T-helper 17 cell (primary cell): ENCODE data around the gene TIMM17A. TPM values are rescaled to one million over a fixed set of nuclear protein-coding genes. Genes with fewer than 3 reads are reported as not detected.
"Not testable (repeated sequence)": the region's sequence is repeated elsewhere in the genome, so short reads cannot be mapped to it uniquely, and the experiment has no call there.

ENCODE experiments used
- ATAC-seq: fragments of 150-1000 bp; cut with Tn5 transposase; 2 replicates; pipeline ENCODE4 v1.10.0; 2021; ENCODE audit warnings: mild to moderate bottlenecking, moderate library complexity
- DNase-seq, 3 donors: peaks; one replicate each; pipeline versions ENCODE4 v3.0.0 to v3.0.0-alpha.2; 2020 to 2021
- H3K9me3 ChIP-seq: one replicate; pipeline ENCODE4 v1.7.0; 2013; ENCODE audit warnings: low read length, mild to moderate bottlenecking; ENCODE audit not compliant: control insufficient read depth, poor library complexity, severe bottlenecking
- H3K27ac Mint-ChIP-seq: one replicate; pipeline ENCODE4 v1.8.0; 2022; ENCODE audit warnings: mild to moderate bottlenecking, moderate library complexity, mixed read lengths
- H3K27me3 Mint-ChIP-seq: one replicate; pipeline ENCODE4 v1.8.0; 2022; ENCODE audit warnings: mixed read lengths
- H3K36me3 Mint-ChIP-seq: one replicate; pipeline ENCODE4 v1.8.0; 2022; ENCODE audit warnings: low read depth, mixed read lengths
- H3K4me1 Mint-ChIP-seq: one replicate; pipeline ENCODE4 v1.8.0; 2022; ENCODE audit warnings: mild to moderate bottlenecking, mixed read lengths
- H3K4me3 Mint-ChIP-seq: one replicate; pipeline ENCODE4 v1.8.0; 2022; ENCODE audit warnings: mild to moderate bottlenecking, moderate library complexity, mixed read lengths
- total RNA-seq, 4 donors: library from RNA in 2 of 4; stranded (reverse) in 2 of 4; gene quantifications; one replicate each; pipeline ENCODE4 v1.2.3 and lab custom pipeline; 2022 to 2026

TIMM17A gene
- total RNA-seq, 2 donors from 2014 or later = 36.8 to 48.4 TPM

DNA sequence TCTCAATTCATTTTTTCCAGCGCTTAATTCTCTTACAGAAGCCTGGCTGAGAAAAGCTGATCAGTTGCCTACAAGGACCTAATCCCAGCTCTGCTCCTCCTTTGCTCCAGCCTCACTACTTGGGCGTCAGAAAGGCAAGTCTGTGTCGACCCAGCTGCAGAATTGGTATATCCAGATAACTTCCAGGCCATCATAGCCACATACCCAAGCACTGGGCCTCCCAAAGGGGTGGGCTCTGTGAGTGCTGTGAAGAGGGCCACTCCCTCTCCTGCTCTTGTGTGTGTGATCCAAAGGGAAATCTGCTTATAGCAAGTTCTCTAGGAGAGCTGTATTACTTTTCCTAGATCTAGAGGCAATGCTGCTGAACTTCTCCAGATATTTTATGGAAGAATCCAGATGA is 27.0 kb upstream of the TIMM17A start:
- Mint-ChIP-seq H3K27me3 (peaks cover 6% of the 10 kb centered on the region), H3K4me3 (no peak overlapping the region), H3K4me1 (no peaks in the 10 kb centered on the region), H3K27ac (no peak overlapping the region), H3K36me3 (no peaks in the 10 kb centered on the region)
- no peaks in the 10 kb centered on the region for H3K9me3 ChIP-seq
- DNase-seq = no peak
- no peak for ATAC-seq

DNA sequence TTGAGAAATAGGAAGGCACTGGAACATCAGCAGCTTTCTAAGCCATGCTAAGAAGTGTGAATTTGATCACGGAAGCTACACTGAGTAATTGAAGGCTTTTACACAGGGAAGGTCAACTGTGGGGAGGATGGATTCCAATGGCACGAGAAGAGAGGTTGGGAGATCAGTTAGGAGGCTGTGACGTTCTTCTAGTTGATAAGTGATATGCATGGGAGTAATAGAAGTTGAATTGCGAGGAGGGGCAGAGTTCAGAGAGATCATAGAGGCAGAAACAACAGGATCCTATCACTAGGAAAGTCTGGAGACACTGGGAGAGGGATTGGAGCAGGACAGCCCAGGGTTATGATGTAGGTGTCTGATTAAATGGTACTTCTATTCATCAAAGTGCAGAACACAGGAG is 25.2 kb upstream of the TIMM17A start:
- H3K4me3 Mint-ChIP-seq = no peak overlapping the region
- H3K36me3 Mint-ChIP-seq = no peaks in the 10 kb centered on the region
- H3K9me3 ChIP-seq = no peaks in the 10 kb centered on the region
- no peak overlapping the region for H3K27ac Mint-ChIP-seq
- peaks cover 17% of the 10 kb centered on the region for H3K27me3 Mint-ChIP-seq
- DNase-seq (no peak), ATAC-seq (no peak)
- H3K4me1 Mint-ChIP-seq = no peaks in the 10 kb centered on the region

DNA sequence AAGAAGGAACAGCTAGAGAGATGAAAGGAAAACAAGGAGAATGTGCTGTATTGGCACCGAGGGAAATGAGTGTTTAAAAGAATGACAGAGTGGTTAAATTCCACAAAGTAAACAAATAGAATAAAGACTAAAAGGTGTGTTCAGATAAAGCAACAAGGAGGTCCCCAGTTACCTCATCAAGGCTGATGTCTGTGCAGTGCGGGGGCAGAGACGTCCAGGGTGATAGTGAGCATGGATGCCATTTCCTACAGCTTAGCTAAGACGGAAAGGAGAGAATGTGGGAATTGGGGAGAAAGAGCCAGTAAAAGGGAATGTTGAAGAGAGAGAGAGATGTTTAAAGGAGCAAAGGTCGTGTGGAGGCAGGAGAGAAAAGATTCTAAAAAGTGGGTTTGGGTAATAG is 24.5 kb upstream of the TIMM17A start:
- no peaks in the 10 kb centered on the region for H3K9me3 ChIP-seq
- no peak for DNase-seq
- Mint-ChIP-seq H3K36me3 (no peaks in the 10 kb centered on the region), H3K4me1 (no peaks in the 10 kb centered on the region), H3K4me3 (no peak overlapping the region), H3K27me3 (peaks cover 18% of the 10 kb centered on the region), H3K27ac (no peak overlapping the region)
- no peak for ATAC-seq

DNA sequence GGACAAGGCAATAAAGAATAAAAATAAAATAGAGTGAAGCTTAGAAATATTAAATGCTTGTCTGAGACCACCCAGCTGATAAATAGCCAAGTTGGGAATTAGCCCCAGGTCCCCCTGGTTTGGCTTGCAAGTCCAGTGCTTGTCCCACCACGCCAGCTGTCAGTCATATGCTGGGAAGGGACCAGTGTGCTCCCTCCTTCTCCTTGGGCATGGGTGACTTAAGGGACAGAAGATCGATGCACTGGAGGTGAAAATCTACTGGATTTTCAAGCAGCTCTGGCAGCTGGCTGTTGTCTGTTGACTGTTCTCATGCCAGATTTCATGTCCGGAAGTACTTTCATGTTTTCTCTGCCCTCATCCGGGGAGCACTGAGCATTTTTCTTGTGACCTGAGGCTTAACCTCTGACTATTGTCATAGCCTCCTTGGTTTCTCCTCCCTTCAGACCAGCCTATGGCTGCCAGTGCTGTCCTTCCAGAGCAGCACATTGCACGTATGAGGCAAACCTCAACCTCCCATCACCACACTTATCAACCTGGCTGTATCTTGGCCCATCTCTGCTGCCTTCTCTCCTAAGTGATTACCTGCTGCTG is 21.4 kb upstream of the TIMM17A start:
- no peak for ATAC-seq

DNA sequence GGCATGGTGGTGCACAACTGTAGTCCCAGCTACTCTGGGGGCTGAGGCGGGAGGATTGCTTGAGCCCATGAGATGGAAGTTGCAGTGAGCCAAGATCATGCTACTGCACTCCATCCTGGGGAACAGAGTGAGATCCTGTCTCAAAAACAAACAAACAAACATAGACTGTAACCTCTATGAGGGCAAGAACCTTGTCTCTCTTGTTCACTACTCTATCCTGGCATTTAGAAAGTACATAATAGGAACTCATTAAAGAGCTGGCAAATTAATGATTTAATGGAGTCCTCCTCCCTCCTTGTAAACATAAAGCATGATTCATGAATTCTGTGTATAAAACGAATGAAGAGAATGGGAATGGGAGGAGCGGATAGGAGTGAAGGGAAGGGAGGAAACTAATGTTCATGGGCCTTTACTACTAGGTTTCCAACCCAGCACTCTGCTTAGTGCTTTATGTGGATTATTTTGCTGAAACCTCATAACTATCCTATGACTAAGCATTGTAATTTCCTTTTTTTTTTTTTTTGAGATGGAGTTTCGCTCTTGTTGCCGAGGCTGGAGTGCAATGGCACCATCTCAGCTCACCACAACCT is 17.6 kb upstream of the TIMM17A start:
- Mint-ChIP-seq H3K4me3 (no peak overlapping the region), H3K27ac (no peak overlapping the region), H3K27me3 (peaks cover 32% of the 10 kb centered on the region), H3K4me1 (no peaks in the 10 kb centered on the region), H3K36me3 (no peaks in the 10 kb centered on the region)
- no peak for DNase-seq
- ATAC-seq = no peak
- H3K9me3 ChIP-seq = no peaks in the 10 kb centered on the region

More for the DNA sequence above, 21.4 kb upstream of the TIMM17A start:
- no peak for DNase-seq
- H3K27ac Mint-ChIP-seq = no peak overlapping the region
- no peak overlapping the region for H3K4me3 Mint-ChIP-seq
- H3K9me3 ChIP-seq = no peaks in the 10 kb centered on the region
- H3K27me3 Mint-ChIP-seq = peaks cover 22% of the 10 kb centered on the region
- H3K4me1 Mint-ChIP-seq = no peaks in the 10 kb centered on the region
- no peaks in the 10 kb centered on the region for H3K36me3 Mint-ChIP-seq

DNA sequence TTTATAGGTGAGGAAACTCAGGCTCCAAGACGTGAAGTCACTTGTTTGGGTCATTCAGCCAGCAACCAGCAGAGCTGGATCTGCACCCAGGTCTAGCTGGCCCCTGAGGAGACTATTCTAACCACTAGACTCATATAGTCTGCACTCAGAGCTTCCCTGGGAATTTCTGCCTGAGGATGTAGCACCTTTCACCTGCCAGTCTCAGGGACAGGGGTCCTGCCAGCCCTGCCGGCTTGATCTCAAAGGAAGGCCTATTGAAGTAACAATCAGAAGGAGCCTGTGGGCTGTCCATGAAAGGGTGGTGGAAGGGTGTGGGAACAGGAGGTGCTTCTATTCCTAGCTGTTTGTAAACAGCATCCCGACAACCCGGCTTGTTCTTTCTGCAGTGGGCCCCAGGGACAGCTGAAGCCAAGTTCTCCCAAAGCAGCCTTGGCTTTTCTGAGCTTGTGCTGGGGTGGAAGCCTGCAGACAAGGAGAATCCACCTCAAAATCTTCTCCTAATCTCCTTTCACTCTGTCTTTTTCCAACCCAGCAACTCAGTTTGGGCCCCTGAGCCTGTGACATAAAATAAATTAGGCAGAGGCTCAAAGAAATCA is 16.8 kb upstream of the TIMM17A start:
- Mint-ChIP-seq H3K27ac (no peak overlapping the region), H3K27me3 (peaks cover 40% of the 10 kb centered on the region), H3K4me3 (no peak overlapping the region), H3K36me3 (no peaks in the 10 kb centered on the region), H3K4me1 (no peaks in the 10 kb centered on the region)
- H3K9me3 ChIP-seq = no peaks in the 10 kb centered on the region
- ATAC-seq (no peak), DNase-seq (no peak)

DNA sequence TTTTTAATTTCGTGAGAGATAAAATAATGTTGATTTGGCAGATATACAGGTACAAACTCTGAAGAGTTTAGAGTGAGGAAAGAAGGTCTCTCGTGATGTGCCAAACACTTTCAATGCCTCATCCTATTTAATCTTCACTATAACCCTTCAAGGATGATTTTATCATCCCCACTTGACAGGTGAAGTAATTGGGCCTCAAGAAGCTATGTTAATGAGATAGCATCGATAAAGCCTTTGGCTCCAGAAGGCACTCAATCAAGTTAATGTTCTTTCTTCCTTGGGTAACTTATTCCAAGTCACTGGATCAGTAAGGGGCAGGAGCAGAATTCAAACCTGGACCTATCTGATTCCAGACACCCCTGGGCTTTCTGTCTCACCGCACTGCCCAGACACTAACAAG is 16.2 kb upstream of the TIMM17A start:
- no peak for DNase-seq
- ATAC-seq = no peak
- peaks cover 44% of the 10 kb centered on the region for H3K27me3 Mint-ChIP-seq
- H3K4me1 Mint-ChIP-seq = no peaks in the 10 kb centered on the region
- H3K27ac Mint-ChIP-seq = no peak overlapping the region
- H3K36me3 Mint-ChIP-seq = no peaks in the 10 kb centered on the region
- H3K4me3 Mint-ChIP-seq = no peak overlapping the region
- no peaks in the 10 kb centered on the region for H3K9me3 ChIP-seq

DNA sequence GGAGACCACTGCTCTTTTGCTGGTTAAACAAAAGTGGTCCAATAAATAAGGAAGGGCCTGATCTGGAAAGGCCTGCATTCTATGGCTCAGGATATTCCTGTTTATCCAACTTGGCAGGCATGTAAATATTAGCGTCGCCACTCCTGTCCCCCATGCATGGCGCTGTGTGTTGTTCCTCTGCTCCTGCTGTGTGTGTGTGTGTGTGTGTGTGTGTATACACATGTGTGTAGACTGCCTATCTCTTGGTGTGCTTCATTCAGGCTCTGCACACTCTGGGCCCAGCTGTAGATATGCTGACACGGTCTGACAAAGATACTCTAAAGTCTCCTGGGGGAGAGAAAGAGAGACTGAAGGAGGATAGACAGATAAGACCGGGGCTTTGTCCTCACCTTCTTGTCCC is 15.7 kb upstream of the TIMM17A start:
- Mint-ChIP-seq H3K27ac (no peak overlapping the region), H3K27me3 (peaks cover 43% of the 10 kb centered on the region), H3K36me3 (no peaks in the 10 kb centered on the region), H3K4me1 (no peaks in the 10 kb centered on the region), H3K4me3 (no peak overlapping the region)
- H3K9me3 ChIP-seq = no peaks in the 10 kb centered on the region
- DNase-seq = no peak
- ATAC-seq = no peak

DNA sequence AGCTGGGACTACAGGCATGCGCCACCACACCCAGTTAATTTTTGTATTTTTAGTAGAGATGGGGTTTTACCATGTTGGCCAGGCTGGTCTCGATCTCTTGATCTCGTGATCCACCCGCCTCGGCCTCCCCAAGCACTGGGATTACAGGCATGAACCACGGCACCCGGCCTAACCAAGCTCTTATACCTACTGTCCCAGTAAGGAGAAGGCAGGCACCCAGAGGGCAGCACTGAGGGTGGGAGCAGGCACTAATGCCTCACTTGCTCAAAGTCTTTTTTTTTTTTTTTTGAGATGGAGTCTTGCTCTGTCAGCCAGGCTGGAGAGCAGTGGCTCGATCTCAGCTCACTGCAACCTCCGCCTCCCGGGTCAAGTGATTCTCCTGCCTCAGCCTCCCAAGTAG is 15.0 kb upstream of the TIMM17A start:
- H3K4me1 Mint-ChIP-seq, H3K9me3 ChIP-seq, H3K27ac Mint-ChIP-seq, H3K36me3 Mint-ChIP-seq, H3K4me3 Mint-ChIP-seq, ATAC-seq, DNase-seq: not testable (repeated sequence)
- H3K27me3 Mint-ChIP-seq = peaks cover 45% of the 10 kb centered on the region

DNA sequence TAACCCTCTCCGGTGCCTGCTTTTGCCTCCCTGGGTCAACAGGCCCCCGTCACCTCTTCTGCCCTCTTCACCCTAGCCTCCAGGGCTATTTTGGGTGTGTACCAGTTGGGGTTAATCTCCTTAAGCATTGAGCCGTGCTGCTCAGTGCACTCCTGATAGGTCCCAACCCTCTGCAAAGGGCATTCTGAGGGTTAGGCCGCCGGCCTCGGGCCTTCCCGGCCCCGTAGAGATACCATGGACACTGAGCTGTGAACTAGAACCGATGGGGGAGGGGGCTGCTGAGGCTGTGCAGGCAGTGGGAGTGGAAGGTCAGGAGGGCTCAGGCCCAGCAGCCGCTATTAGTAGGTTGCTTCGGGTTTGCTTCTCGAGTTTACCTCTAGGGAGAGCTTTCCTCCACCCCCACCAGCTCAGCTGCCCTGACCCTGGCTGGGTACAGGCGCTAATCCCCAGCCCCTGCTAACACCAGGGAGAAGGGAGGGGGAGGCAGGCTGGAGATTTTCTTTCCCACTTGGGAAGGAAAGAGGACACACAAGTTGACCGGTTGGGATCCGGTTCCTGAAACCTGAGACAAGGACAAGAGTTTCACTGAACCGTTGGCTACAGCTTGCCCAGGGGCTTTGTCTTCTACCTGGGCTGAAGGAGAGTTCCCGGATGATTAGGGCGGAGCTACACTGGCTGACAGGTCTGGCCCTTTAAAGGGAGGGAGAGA is 13.7 kb upstream of the TIMM17A start:
- Mint-ChIP-seq H3K4me1 (peaks cover 2% of the 10 kb centered on the region), H3K27ac (no peak overlapping the region), H3K27me3 (peaks cover 50% of the 10 kb centered on the region), H3K4me3 (no peak overlapping the region), H3K36me3 (no peaks in the 10 kb centered on the region)
- DNase-seq (no peak), ATAC-seq (no peak)
- no peaks in the 10 kb centered on the region for H3K9me3 ChIP-seq

DNA sequence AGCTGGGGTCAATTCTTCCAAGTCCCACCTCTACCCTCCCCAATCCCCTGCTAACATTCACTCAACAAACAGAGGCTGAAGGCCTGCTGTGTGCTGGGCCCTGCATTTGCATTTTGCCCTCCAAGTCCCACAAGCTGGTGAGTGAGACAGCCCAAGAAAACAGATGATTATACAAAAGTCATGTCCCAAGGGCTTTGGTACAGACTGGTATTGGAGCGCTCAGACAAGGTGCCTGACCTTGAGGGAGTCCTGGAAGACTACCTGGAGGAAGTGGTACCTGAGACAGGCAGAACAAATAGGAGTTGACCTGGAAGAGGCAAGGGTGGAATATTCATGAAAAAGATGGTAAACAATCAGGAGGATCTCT is 13.2 kb upstream of the TIMM17A start:
- no peak overlapping the region for H3K4me3 Mint-ChIP-seq
- no peak overlapping the region for H3K27ac Mint-ChIP-seq
- no peak for ATAC-seq
- DNase-seq = no peak
- peaks cover 2% of the 10 kb centered on the region for H3K36me3 Mint-ChIP-seq
- H3K27me3 Mint-ChIP-seq = peaks cover 52% of the 10 kb centered on the region
- H3K9me3 ChIP-seq = no peaks in the 10 kb centered on the region
- peaks cover 7% of the 10 kb centered on the region for H3K4me1 Mint-ChIP-seq

DNA sequence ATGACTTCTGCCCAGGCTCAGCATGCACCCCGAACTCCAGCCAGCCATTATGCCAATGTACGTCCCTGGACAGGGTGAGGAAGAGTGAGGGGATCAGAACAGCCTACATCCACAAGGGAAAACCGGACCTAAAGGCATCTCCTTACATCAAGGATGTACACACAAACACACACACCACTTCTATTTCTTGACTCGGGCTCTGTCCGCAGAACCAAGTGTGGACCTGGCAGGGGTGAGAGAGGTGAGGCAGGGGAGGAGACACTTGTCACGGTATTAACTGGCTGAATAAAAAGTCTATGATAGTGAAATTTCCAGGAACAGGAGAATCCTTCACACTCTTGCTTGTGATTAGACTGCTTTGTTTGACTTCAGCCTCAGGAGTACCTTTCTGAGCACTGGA is 11.3 kb upstream of the TIMM17A start:
- peaks cover 68% of the 10 kb centered on the region for H3K27me3 Mint-ChIP-seq
- H3K36me3 Mint-ChIP-seq = peaks cover 2% of the 10 kb centered on the region
- ATAC-seq (no peak), DNase-seq (no peak)
- H3K9me3 ChIP-seq = no peaks in the 10 kb centered on the region
- H3K4me1 Mint-ChIP-seq = peaks cover 8% of the 10 kb centered on the region
- no peak overlapping the region for H3K4me3 Mint-ChIP-seq
- no peak overlapping the region for H3K27ac Mint-ChIP-seq

DNA sequence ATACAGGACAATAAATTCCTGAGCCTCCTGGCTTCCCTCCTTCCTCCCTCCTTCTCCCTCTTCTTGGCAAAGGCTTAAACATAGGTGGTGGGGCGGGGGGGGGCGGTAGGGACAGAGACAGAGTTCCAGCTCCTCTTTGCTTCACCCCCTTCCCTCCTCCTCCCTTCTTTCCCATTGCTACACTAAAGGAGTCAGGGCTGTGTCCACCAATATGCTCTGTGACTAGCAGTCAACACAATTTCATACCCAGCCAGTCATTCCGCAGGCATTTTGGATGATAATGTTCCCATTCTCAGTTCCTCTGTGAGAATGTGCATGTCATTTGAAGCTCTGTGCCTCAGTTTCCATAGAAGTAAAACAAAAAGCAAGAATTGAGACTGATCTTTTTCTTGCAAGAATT is 10.7 kb upstream of the TIMM17A start:
- Mint-ChIP-seq H3K4me3 (no peak overlapping the region), H3K27ac (no peak overlapping the region), H3K4me1 (peaks cover 8% of the 10 kb centered on the region), H3K36me3 (peaks cover 2% of the 10 kb centered on the region), H3K27me3 (peaks cover 67% of the 10 kb centered on the region)
- no peak for ATAC-seq
- DNase-seq = no peak
- no peaks in the 10 kb centered on the region for H3K9me3 ChIP-seq
